Ovary (tissue), 3 donors: Measurements from ENCODE around the gene CFAP299.

ENCODE experiments used
- EP300 ChIP-seq: sonication (generic); formaldehyde crosslinking; IDR thresholded peaks from one replicate; pipeline ENCODE4 v1.6.1; 2017; ENCODE audit warnings: antibody characterized with exemption
- POLR2A ChIP-seq: fragments of 450-650 bp; IDR thresholded peaks from one replicate; pipeline ENCODE4 v1.6.1; 2017; ENCODE audit warnings: antibody characterized with exemption, mild to moderate bottlenecking, moderate library complexity
- TF ChIP-seq, protein P1 (sequence below), 3 donors: fragments of 450-650 bp in 2 of 3; fragments of 200-600 bp in 1 of 3; IDR thresholded peaks; one replicate each; pipeline versions ENCODE4 v1.5.1 to v1.8.0; 2016 to 2022; ENCODE audit warnings: antibody characterized with exemption in 3 of 3, mild to moderate bottlenecking in 1 of 3
- donor health status: DM: no; HTN: no; CAD: no.

DNA sequence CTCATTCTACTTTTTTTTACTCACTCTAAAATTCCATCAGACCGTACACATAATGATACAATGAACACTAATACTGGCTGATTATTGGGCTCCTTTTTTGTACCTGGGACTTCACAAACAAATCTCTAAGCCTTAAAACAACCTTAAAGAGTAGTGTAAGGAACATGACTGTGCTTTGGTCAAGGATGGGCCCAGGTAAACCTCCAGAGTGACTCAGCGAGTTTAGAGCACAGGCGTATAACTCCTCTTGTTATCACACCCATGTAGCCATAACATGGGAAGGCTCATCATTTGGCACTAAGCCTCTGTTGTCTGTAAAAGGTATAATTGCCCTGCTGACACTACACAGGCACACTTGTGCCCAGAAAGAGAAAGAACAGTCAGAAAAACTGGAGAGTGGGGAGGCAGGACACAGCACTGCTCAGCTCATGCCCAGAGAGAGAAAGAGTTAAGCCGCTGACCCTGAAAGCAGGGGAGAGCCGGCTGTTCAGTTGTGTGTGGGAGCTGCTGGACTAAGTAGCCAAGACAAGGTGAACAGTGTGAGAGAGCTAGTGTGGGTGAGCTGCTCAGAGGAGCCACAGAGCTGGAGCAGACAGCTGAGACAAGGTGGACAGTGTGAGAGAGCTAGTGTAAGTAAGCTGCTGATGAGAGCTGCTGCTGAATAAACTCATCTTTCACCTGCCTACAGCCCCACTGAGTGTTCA, 375.4 kb downstream of the CFAP299 start:
- TF ChIP-seq, protein P1, sequence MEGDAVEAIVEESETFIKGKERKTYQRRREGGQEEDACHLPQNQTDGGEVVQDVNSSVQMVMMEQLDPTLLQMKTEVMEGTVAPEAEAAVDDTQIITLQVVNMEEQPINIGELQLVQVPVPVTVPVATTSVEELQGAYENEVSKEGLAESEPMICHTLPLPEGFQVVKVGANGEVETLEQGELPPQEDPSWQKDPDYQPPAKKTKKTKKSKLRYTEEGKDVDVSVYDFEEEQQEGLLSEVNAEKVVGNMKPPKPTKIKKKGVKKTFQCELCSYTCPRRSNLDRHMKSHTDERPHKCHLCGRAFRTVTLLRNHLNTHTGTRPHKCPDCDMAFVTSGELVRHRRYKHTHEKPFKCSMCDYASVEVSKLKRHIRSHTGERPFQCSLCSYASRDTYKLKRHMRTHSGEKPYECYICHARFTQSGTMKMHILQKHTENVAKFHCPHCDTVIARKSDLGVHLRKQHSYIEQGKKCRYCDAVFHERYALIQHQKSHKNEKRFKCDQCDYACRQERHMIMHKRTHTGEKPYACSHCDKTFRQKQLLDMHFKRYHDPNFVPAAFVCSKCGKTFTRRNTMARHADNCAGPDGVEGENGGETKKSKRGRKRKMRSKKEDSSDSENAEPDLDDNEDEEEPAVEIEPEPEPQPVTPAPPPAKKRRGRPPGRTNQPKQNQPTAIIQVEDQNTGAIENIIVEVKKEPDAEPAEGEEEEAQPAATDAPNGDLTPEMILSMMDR (IDR thresholded peaks at IDR 0.05) = no peak
- TF ChIP-seq POLR2A (no peak), EP300 (no peak)
